ENCODE measurements around the gene NDUFS6.
"Not testable (repeated sequence)": the region's sequence is repeated elsewhere in the genome, so short reads cannot be mapped to it uniquely, and the experiment has no call there.

The NDUFS6 gene

GRCh38 chr5:1835431-1835830 is 34.2 kb downstream of the NDUFS6 start:
- no peak for DNase-seq

GRCh38 chr5:1836176-1836890 is 35.1 kb downstream of the NDUFS6 start:
- DNase-seq = no peak

- DNase-seq = no peak
Observed at GRCh38 chr5:1836891-1837880, 36.0 kb downstream of the NDUFS6 start.

- no peak for DNase-seq
Observed at GRCh38 chr5:1838013-1838412, 36.8 kb downstream of the NDUFS6 start.

DNA sequence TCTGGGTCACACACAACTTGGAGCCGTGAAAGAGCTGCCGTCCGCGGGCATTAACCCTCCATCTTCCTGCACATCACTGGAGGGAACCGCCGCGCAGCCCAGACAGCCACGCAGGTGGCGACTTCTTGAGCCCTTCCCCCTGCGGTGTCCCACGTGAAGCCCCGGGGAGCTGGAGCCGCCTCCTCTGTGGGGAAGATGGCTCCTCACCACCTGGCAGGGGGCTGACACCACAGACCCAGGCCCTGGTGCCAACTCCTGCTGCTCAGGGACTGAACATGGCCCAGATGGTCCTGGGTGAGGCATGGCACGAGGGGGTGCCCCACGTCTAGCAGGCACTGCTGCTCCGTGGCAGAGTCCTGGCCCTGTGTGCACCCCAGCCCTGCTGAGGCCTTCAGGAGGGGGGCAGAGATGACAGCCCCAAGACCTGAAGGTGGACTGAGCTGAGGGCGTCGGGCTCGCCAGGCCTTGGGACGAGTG is 38.9 kb downstream of the NDUFS6 start:
- DNase-seq = no peak

- DNase-seq = no peak
Observed at GRCh38 chr5:1840741-1841521, 39.7 kb downstream of the NDUFS6 start.

GRCh38 chr5:1842004-1842819 is 41.0 kb downstream of the NDUFS6 start:
- no peak for DNase-seq

GRCh38 chr5:1843761-1844160 is 42.6 kb downstream of the NDUFS6 start:
- not testable (repeated sequence) for DNase-seq

- DNase-seq = no peak
Observed at GRCh38 chr5:1844708-1845436, 43.7 kb downstream of the NDUFS6 start.

GRCh38 chr5:1845696-1846095 is 44.5 kb downstream of the NDUFS6 start:
- DNase-seq = no peak

DNA sequence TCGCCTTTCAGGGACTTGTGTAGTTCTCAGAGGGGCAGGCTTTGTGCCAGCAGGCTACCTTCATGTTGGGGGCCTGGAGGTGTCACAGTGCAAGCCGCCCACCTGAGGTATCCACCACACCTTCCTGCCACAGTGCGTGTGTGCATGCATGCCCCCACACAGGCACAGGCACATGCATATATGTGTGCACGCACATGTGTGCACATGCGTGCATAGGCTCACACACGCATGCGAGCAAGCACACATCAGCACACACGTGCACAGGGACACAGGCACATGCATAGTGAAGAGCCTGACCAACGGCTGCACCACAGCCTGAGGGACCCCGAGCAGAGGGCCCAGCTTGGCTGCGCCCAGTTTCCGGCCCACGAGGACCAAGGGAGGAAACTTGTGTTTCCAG is 45.4 kb downstream of the NDUFS6 start:
- no peak for DNase-seq

DNA sequence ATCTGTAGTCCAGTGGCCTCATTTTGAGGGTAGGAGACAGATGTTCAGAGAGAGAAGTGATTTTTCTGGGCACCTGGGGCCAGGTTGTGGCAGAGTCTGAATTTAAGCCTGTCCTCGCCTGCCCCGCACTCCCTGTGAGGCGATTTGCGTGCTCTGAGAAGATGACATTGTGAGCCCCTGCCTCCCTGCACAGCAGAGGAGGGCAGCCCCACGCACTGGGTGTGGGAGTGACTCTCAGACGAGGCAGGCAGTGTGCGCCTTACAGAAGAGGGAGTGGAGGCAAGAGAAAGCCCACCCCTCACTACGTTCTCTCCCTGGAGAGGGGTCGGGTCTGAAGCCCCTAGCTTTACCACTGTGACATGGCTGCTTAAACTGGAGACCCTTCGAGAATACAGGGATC is 45.8 kb downstream of the NDUFS6 start:
- no peak for DNase-seq

- no peak for DNase-seq
Observed at GRCh38 chr5:1847611-1848010, 46.4 kb downstream of the NDUFS6 start.

- DNase-seq = no peak
Observed at GRCh38 chr5:1850324-1851154, 49.3 kb downstream of the NDUFS6 start.

DNA sequence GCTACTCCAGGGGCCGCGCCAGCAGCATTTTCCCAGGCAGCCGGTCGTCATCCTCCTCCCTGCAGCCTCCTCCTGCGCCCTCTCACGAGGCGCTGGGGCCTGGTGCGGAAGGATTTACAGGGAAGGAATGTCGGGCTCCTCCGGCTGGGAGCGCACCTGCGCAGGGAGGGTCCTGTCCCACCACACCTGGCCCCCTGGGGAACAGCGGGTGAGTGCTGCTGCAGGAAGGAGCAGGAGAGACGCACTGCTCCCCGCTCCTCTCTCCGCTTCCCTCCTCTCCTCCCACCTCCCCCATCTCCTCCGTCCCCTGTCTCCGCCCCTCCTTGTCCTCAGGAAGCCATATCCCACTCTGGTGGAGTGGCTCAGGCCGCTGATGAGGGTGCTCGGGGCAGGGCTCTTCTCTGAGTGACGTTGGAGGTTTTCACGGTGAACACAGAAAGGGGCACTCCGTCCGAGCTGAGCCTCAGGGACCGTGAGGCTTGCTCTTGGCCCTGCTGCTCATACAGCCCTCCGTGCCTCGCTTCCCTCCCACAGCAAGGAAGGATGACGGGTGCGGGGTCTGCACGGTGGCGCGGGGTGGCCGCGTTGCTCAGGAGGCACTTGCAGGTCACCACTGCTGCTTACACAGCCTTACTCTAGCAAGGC is 50.2 kb downstream of the NDUFS6 start:
- no peak for DNase-seq

GRCh38 chr5:1852324-1852947 is 51.2 kb downstream of the NDUFS6 start:
- DNase-seq = no peak

- no peak for DNase-seq
Observed at GRCh38 chr5:1853531-1853930, 52.3 kb downstream of the NDUFS6 start.

DNA sequence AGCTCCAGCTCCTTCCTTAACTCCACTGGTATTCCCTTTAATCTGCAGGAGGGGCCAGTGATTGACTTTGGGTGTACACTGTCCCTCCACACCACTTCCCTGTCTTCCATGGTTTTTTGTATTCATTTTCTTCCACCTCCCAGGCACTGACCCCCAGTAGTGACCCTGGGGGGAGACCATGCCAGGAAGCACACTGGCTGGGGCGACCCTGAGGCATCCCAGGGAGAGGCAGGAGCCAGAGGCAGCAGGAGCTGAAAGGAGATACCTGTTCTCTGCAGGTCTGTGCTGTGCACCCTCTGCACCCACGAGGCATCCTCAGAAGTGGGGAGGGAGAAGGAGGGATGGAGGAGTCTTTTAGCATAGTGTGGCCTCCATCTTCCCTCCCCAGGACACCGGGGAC is 53.9 kb downstream of the NDUFS6 start:
- DNase-seq = no peak

- no peak for DNase-seq
Observed at GRCh38 chr5:1855596-1855995, 54.4 kb downstream of the NDUFS6 start.

Measured in central memory CD4-positive, alpha-beta T cell (primary cell).